NK-92 (cell line): Measurements from ENCODE around the gene NKAIN2.
"Not testable (repeated sequence)": the region's sequence is repeated elsewhere in the genome, so short reads cannot be mapped to it uniquely, and the experiment has no call there.

Source experiments
- DNase-seq: peaks from one replicate; lab custom pipeline; 2025; ENCODE audit not compliant: unreplicated experiment; lab: John Stamatoyannopoulos, UW

NKAIN2 gene

GRCh38 chr6:124668028-124668427, 864.4 kb downstream of the NKAIN2 start:
- no peak for DNase-seq

- DNase-seq: no peak
Measured at GRCh38 chr6:124669713-124670480, 866.2 kb downstream of the NKAIN2 start.

- no peak for DNase-seq
Measured at GRCh38 chr6:124670801-124671200, 867.1 kb downstream of the NKAIN2 start.

GRCh38 chr6:124671324-124671723, 867.7 kb downstream of the NKAIN2 start:
- no peak for DNase-seq

GRCh38 chr6:124674042-124674441, 870.4 kb downstream of the NKAIN2 start:
- DNase-seq: no peak

- DNase-seq: no peak
Measured at GRCh38 chr6:124676033-124676432, 872.4 kb downstream of the NKAIN2 start.

GRCh38 chr6:124677874-124678273, 874.2 kb downstream of the NKAIN2 start:
- DNase-seq: no peak

- no peak for DNase-seq
Measured at GRCh38 chr6:124679387-124679786, 875.7 kb downstream of the NKAIN2 start.

- DNase-seq: no peak
Measured at GRCh38 chr6:124682751-124683150, 879.1 kb downstream of the NKAIN2 start.

GRCh38 chr6:124683507-124683906, 879.8 kb downstream of the NKAIN2 start:
- no peak for DNase-seq

GRCh38 chr6:124684621-124685020, 881.0 kb downstream of the NKAIN2 start:
- no peak for DNase-seq

GRCh38 chr6:124688369-124688768, 884.7 kb downstream of the NKAIN2 start:
- no peak for DNase-seq

- no peak for DNase-seq
Measured at GRCh38 chr6:124694139-124694705, 890.6 kb downstream of the NKAIN2 start.

- DNase-seq: no peak
Measured at GRCh38 chr6:124699038-124699437, 895.4 kb downstream of the NKAIN2 start.

- DNase-seq: no peak
Measured at GRCh38 chr6:124703541-124703940, 899.9 kb downstream of the NKAIN2 start.

GRCh38 chr6:124712532-124712931, 908.9 kb downstream of the NKAIN2 start:
- not testable (repeated sequence) for DNase-seq

GRCh38 chr6:124714728-124715127, 911.1 kb downstream of the NKAIN2 start:
- no peak for DNase-seq

GRCh38 chr6:124719913-124720312, 916.2 kb downstream of the NKAIN2 start:
- DNase-seq: no peak

- no peak for DNase-seq
Measured at GRCh38 chr6:124721331-124721730, 917.7 kb downstream of the NKAIN2 start.

GRCh38 chr6:124722141-124722878, 918.6 kb downstream of the NKAIN2 start:
- no peak for DNase-seq

GRCh38 chr6:124723671-124724070, 920.0 kb downstream of the NKAIN2 start:
- no peak for DNase-seq

GRCh38 chr6:124737804-124738203, 934.1 kb downstream of the NKAIN2 start:
- not testable (repeated sequence) for DNase-seq
